Fibroblast of skin of scalp (primary cell): ENCODE data around the gene MEF2B.
"Not testable (repeated sequence)": the region's sequence is repeated elsewhere in the genome, so short reads cannot be mapped to it uniquely, and the experiment has no call there.

Experiments
- DNase-seq: peaks from one replicate; pipeline ENCODE4 v3.0.0-alpha.2; 2013

Gene MEF2B

GRCh38 chr19:19123386-19123785, 46.7 kb downstream of the MEF2B start:
- no peak for DNase-seq

- DNase-seq = no peak
Observed at GRCh38 chr19:19122902-19123301, 47.2 kb downstream of the MEF2B start.

- no peak for DNase-seq
Observed at GRCh38 chr19:19121371-19121770, 48.7 kb downstream of the MEF2B start.

GRCh38 chr19:19120308-19121231, 49.5 kb downstream of the MEF2B start:
- peak; percentile 83 for DNase-seq

GRCh38 chr19:19119325-19120237, 50.5 kb downstream of the MEF2B start:
- no peak for DNase-seq

GRCh38 chr19:19115954-19116353, 54.1 kb downstream of the MEF2B start:
- DNase-seq = no peak

- DNase-seq = peak; percentile 47
Observed at GRCh38 chr19:19113040-19113626, 56.9 kb downstream of the MEF2B start.

- no peak for DNase-seq
Observed at GRCh38 chr19:19111967-19112580, 58.0 kb downstream of the MEF2B start.

GRCh38 chr19:19111136-19111835, 58.8 kb downstream of the MEF2B start:
- DNase-seq = no peak

GRCh38 chr19:19110410-19111135, 59.5 kb downstream of the MEF2B start:
- DNase-seq = no peak

- no peak for DNase-seq
Observed at GRCh38 chr19:19109601-19110000, 60.5 kb downstream of the MEF2B start.

GRCh38 chr19:19107654-19108053, 62.4 kb downstream of the MEF2B start:
- DNase-seq = no peak

- not testable (repeated sequence) for DNase-seq
Observed at GRCh38 chr19:19106938-19107337, 63.1 kb downstream of the MEF2B start.

GRCh38 chr19:19106056-19106551, 64.0 kb downstream of the MEF2B start:
- peak; percentile 44 for DNase-seq

GRCh38 chr19:19105365-19106055, 64.6 kb downstream of the MEF2B start:
- peak; percentile 73 for DNase-seq

- no peak for DNase-seq
Observed at GRCh38 chr19:19103167-19103566, 66.9 kb downstream of the MEF2B start.

GRCh38 chr19:19102566-19102965, 67.5 kb downstream of the MEF2B start:
- DNase-seq = not testable (repeated sequence)

GRCh38 chr19:19101540-19101939, 68.5 kb downstream of the MEF2B start:
- DNase-seq = no peak

GRCh38 chr19:19098703-19099632, 71.1 kb downstream of the MEF2B start:
- DNase-seq = no peak
